ENCODE results near the gene CD151.

The CD151 gene

DNA sequence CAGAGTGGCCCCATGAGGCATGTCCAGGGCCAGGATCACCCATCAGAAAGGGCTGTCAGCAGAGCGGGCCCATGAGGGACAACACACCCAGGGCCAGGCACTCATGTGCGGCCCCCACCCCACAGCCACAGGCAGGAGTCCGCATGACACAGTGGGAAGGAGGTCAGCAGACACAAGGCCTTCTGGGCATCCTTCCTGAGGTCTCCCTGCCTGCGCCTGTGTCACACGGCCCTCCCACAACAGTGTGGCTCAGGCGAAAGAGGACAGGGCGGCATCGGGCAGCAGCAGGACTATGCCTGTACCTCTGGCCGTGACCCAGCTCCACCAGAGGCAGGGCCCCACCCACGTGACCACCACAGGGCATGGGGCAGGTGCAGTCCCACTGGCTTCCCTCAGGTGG lies 50.8 kb downstream of the CD151 start:
- Histone ChIP-seq H3K4me3 (ENCODE audit: low read depth, low read length) (no peak overlapping the region), H3K4me1 (no peaks in the 10 kb centered on the region), H3K9me3 (no peaks in the 10 kb centered on the region), H3K36me3 (peaks cover 3% of the 10 kb centered on the region; the same call in 1 of the 2 replicates), H3K27me3 (no peaks in the 10 kb centered on the region)
- DNase-seq, result no peak
- TF ChIP-seq, protein P1, sequence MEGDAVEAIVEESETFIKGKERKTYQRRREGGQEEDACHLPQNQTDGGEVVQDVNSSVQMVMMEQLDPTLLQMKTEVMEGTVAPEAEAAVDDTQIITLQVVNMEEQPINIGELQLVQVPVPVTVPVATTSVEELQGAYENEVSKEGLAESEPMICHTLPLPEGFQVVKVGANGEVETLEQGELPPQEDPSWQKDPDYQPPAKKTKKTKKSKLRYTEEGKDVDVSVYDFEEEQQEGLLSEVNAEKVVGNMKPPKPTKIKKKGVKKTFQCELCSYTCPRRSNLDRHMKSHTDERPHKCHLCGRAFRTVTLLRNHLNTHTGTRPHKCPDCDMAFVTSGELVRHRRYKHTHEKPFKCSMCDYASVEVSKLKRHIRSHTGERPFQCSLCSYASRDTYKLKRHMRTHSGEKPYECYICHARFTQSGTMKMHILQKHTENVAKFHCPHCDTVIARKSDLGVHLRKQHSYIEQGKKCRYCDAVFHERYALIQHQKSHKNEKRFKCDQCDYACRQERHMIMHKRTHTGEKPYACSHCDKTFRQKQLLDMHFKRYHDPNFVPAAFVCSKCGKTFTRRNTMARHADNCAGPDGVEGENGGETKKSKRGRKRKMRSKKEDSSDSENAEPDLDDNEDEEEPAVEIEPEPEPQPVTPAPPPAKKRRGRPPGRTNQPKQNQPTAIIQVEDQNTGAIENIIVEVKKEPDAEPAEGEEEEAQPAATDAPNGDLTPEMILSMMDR (IDR thresholded peaks at IDR 0.05; ENCODE audit: low read depth, low read length), result no peak

DNA sequence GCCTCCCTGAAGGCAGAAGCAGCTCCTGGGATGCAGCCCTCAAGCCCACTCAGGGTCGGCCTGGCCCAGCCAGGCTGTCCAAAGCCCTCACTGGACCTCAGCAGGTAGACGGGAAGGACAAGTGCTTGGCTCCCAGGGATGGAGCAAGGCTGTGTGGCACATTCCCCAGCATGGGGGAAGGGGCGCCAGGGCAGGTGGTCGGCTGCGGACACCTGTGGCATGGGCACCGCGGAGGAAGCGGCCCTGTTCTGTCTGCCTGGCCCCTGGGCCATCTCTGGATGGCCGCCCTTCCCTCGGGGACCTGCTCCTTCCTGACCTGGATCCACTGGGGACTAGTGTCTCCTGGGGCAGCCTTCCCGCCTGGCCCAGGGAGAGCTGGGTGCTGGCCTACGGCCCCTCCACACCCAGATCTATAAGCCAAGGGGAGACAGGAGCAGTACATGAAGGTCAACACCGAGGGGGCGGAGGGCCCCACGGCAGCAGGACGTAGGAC lies 51.9 kb downstream of the CD151 start:
- no peak for DNase-seq
- no peak overlapping the region for H3K4me3 ChIP-seq (ENCODE audit: low read depth, low read length)
- no peaks in the 10 kb centered on the region for H3K4me1 ChIP-seq
- TF ChIP-seq, protein P1 (IDR thresholded peaks at IDR 0.05; ENCODE audit: low read depth, low read length), result no peak
- H3K27me3 ChIP-seq, result no peaks in the 10 kb centered on the region
- no peaks in the 10 kb centered on the region for H3K9me3 ChIP-seq
- peaks cover 3% of the 10 kb centered on the region; the same call in 1 of the 2 replicates for H3K36me3 ChIP-seq

DNA sequence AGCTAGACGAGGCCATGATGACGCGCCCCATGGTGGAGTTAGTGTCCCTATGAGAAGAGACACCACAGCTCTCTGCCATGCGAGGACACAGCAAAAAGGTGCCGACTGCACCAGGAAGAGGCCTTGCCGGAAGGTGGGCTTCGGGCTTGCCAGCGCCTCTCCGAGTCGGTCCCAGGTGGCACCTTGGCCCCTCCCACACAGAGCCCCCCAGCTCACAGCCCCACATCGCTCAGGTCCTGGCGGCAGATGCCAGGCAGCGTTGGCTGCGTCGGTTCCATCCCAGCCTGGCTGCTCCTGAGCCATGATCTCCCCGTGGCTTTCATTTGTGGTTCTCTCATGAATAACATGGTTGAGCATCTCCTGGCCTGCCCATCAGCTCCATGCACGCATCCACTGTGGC lies 53.8 kb downstream of the CD151 start:
- Histone ChIP-seq H3K4me1 (peaks cover 11% of the 10 kb centered on the region), H3K27me3 (no peaks in the 10 kb centered on the region), H3K36me3 (peaks cover 3% of the 10 kb centered on the region; the same call in 1 of the 2 replicates), H3K9me3 (no peaks in the 10 kb centered on the region), H3K4me3 (ENCODE audit: low read depth, low read length) (no peak overlapping the region)
- DNase-seq, result no peak
- TF ChIP-seq, protein P1 (IDR thresholded peaks at IDR 0.05; ENCODE audit: low read depth, low read length), result no peak

DNA sequence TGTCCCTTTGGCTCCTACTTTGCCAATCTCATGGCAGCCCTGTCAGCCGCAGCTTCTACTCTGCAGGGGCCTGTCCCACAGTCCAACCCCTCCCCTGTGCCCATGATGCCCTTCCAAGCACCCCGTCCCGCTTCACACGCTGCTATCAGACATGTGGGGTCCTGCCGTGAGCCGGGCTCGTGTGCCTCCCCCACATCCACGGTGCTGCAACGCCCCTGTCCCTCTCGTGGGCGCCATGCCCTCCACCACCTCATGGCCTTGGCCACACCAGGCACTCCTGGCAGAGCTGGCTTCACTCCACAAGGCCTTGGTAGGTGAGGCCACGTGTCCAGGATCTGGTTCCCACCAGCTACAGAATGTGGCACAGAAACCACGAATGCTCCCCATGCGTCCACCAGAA lies 54.8 kb downstream of the CD151 start:
- peaks cover 3% of the 10 kb centered on the region; the same call in 1 of the 2 replicates for H3K36me3 ChIP-seq
- no peaks in the 10 kb centered on the region for H3K27me3 ChIP-seq
- no peaks in the 10 kb centered on the region for H3K9me3 ChIP-seq
- no peak for DNase-seq
- peaks cover 11% of the 10 kb centered on the region for H3K4me1 ChIP-seq
- TF ChIP-seq, protein P1 (IDR thresholded peaks at IDR 0.05; ENCODE audit: low read depth, low read length), result no peak
- H3K4me3 ChIP-seq (ENCODE audit: low read depth, low read length), result no peak overlapping the region

All from BE2C (cell line).